Measurements from ENCODE around the gene FIBP. TPM values are rescaled to one million over a fixed set of nuclear protein-coding genes. Genes with fewer than 3 reads are reported as not detected.

Gene FIBP
- total and polyA plus RNA-seq, 2 experiments from 2014 or later: 200 to 201 TPM

DNA sequence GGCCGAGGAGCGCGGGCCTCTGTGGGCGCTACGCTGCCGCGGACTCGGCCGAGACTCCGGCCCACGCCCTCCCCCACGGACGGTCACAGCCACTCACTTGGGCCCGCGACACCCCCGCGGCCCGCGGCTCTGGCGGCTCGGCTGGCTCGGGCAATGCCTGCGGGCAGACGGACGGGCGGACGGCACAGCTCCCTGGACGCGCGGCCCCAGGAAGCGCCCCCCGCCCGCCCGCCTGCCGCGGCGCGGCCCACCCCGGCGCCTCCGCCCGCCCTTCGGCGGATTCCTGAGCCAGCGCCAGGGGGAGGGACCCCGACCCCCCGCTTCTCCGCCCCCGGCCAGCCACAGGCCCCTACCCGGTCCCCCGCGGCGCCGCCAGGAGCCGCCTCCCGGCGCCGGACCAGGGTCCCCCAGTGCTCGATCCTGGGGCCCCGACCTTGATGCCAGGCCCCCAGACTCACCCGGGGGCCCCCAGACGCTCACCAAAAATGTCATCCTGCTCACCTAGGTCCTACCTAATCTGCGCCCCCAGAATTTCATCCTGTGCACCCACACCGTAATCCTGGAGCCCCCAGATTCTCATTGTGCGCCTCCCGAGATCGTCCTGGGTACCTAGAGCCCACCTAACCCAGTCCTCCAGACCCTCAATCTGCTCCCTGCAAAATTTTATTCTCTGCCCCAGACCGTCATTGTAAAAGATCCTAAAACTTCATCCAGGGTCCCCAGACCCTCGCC is 15.5 kb downstream of the FIBP start, which contains the start of gene EFEMP2:
Gene EFEMP2, minus strand, starts transcription at position 215 of the 732 bp plus-strand sequence. CDS start 446 bp downstream, outside the sequence.
- in situ Hi-C loops (cut with MboI): no loop called here
- Histone ChIP-seq H3K27me3 (replicated peaks; ENCODE audit: insufficient read depth) (no peaks in the 10 kb centered on the region), H3K4me2 (ENCODE audit: unreplicated experiment) (peak within 1 kb of the TSS; percentile 89), H2AFZ (peak within 1 kb of the TSS; percentile 87), H4K20me1 (ENCODE audit: insufficient read depth) (no peaks in the 10 kb centered on the region), H3K9ac (peak within 1 kb of the TSS; percentile 93), H3K36me3 (ENCODE audit: low read depth) (peaks cover 13% of the 10 kb centered on the region; the same call in 1 of the 2 replicates), H3K9me3 (ENCODE audit: low read depth) (no peaks in the 10 kb centered on the region), H3F3A (ENCODE audit: insufficient read depth) (peaks cover 27% of the 10 kb centered on the region), H3K9me2 (ENCODE audit: insufficient read depth) (no peaks in the 10 kb centered on the region), H3K4me3 (peak within 1 kb of the TSS; percentile 85), H3K4me1 (ENCODE audit: insufficient read depth) (peaks cover 16% of the 10 kb centered on the region), H3K79me2 (ENCODE audit: insufficient read depth) (peaks cover 46% of the 10 kb centered on the region), H3K27ac (peak within 1 kb of the TSS; percentile 74)
- TF ChIP-seq EZH2phosphoT487 (IDR thresholded peaks at IDR 0.05; ENCODE audit: insufficient read depth, low read depth): no peak
- TF ChIP-seq EZH2 (IDR thresholded peaks at IDR 0.05; ENCODE audit: insufficient read depth, poor library complexity, severe bottlenecking): no peak
- DNase-seq: peak; percentile 70
- WGBS, 2 experiments (ENCODE audit: low coverage in 1 of 2, low lambda C conversion rate in 2 of 2, missing lambda C conversion rate in 2 of 2): 1 to 3% methylated on average over 41 to 63 of the region's 69 CpGs

GRCh38 chr11:65871811-65872548 is 16.3 kb downstream of the FIBP start:
- peaks cover 16% of the 10 kb centered on the region for H3K4me1 ChIP-seq (ENCODE audit: insufficient read depth)
- in situ Hi-C loops (cut with MboI): no loop called here

DNA sequence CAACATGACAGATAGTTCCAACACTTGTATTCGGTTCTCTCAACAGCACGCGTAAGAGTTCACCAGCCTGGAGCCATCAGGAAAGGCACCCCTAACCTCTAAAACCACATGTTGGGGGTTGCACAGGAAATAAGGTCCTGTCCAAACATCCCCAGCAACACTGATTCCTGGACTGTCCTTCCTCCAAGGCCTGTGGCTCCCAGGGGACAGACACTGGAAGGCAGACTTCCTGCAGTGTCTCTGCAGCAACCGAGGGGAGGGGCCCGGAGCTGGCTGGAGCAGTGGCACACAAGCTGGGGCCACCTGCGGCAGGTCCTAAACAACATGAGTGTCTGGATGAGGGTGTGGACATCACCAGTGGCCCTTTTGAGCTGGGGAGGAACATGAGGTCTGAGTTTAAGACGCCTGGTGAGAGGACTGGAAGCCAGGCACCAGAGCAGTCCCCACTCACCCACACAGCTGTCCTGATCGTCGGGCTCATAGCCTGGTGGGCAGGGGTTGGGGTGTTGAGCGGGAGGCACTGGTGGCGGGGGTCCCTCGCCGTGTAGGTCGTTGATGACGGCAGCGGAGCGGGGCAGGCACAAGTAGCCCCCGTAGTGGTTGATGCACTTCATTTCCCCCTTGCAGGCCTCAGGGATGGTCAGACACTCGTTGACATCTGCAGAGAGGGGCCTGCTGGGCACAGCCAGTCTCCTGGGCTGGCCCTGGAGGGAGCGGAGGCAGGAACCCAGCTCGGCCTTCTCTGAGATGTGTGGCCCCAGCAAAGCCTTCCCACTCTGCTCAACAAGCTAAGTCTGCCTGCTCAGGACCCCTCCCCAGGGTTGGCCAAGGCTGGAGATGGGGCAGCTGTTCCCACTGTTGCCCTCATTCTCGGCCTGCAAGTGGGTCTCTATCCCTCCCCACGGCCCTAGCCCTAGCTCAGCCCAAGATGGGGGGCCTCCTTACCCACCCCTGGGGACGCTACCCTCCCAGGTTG is 17.3 kb downstream of the FIBP start:
- Histone ChIP-seq H3K4me2 (ENCODE audit: unreplicated experiment) (peak overlapping the region; percentile 89), H3F3A (ENCODE audit: insufficient read depth) (peaks cover 43% of the 10 kb centered on the region), H3K4me3 (peak overlapping the region; percentile 85), H3K27me3 (replicated peaks; ENCODE audit: insufficient read depth) (no peaks in the 10 kb centered on the region), H3K36me3 (ENCODE audit: low read depth) (peaks cover 25% of the 10 kb centered on the region; the same call in 1 of the 2 replicates), H3K27ac (peak overlapping the region; percentile 74), H4K20me1 (ENCODE audit: insufficient read depth) (no peaks in the 10 kb centered on the region), H3K9me3 (ENCODE audit: low read depth) (no peaks in the 10 kb centered on the region), H3K79me2 (ENCODE audit: insufficient read depth) (peaks cover 46% of the 10 kb centered on the region), H3K9ac (peak overlapping the region; percentile 93), H3K9me2 (ENCODE audit: insufficient read depth) (no peaks in the 10 kb centered on the region), H3K4me1 (ENCODE audit: insufficient read depth) (peaks cover 16% of the 10 kb centered on the region), H2AFZ (no peak overlapping the region)
- TF ChIP-seq EZH2phosphoT487 (IDR thresholded peaks at IDR 0.05; ENCODE audit: insufficient read depth, low read depth) (no peak), EZH2 (IDR thresholded peaks at IDR 0.05; ENCODE audit: insufficient read depth, poor library complexity, severe bottlenecking) (no peak)
- DNase-seq: no peak
- in situ Hi-C loops (cut with MboI): no loop called here
- 76% methylated on average over 23 of the region's 24 CpGs for WGBS, 2 experiments (ENCODE audit: low coverage in 1 of 2, low lambda C conversion rate in 2 of 2, missing lambda C conversion rate in 2 of 2)

More at GRCh38 chr11:65871811-65872548, 16.3 kb downstream of the FIBP start:
- peaks cover 34% of the 10 kb centered on the region for H3F3A ChIP-seq (ENCODE audit: insufficient read depth)
- H3K9ac ChIP-seq: peak overlapping the region; percentile 93
- H3K79me2 ChIP-seq (ENCODE audit: insufficient read depth): peaks cover 46% of the 10 kb centered on the region
- H3K4me3 ChIP-seq: peak overlapping the region; percentile 85
- H3K27me3 ChIP-seq (replicated peaks; ENCODE audit: insufficient read depth): no peaks in the 10 kb centered on the region
- no peaks in the 10 kb centered on the region for H4K20me1 ChIP-seq (ENCODE audit: insufficient read depth)
- peaks cover 21% of the 10 kb centered on the region; the same call in 1 of the 2 replicates for H3K36me3 ChIP-seq (ENCODE audit: low read depth)
- peak overlapping the region; percentile 74 for H3K27ac ChIP-seq
- whole genome bisulfite sequencing, 2 experiments (ENCODE audit: low coverage in 1 of 2, low lambda C conversion rate in 2 of 2, missing lambda C conversion rate in 2 of 2): 3 to 13% methylated on average over 12 to 16 of the region's 26 CpGs
- DNase-seq: peak; percentile 75
- no peaks in the 10 kb centered on the region for H3K9me3 ChIP-seq (ENCODE audit: low read depth)
- no peaks in the 10 kb centered on the region for H3K9me2 ChIP-seq (ENCODE audit: insufficient read depth)
- TF ChIP-seq EZH2phosphoT487 (IDR thresholded peaks at IDR 0.05; ENCODE audit: insufficient read depth, low read depth): no peak
- TF ChIP-seq EZH2 (IDR thresholded peaks at IDR 0.05; ENCODE audit: insufficient read depth, poor library complexity, severe bottlenecking): no peak
- H2AFZ ChIP-seq: no peak overlapping the region
- peak overlapping the region; percentile 89 for H3K4me2 ChIP-seq (ENCODE audit: unreplicated experiment)

All from GM23248 (cell line).